Heart left ventricle (tissue), 13 donors: ENCODE measurements around the gene CLCN1.

Experiments used
- CTCF ChIP-seq, 12 donors: fragments of 200-600 bp; sonication (generic) in 4 of 12; IDR thresholded peaks; one replicate each; pipeline versions ENCODE4 v1.5.0 to v1.8.0; 2018 to 2022; ENCODE audit warnings: antibody characterized with exemption in 12 of 12, mild to moderate bottlenecking in 5 of 12
- POLR2A ChIP-seq, 2 donors: fragments of 450-650 bp; IDR thresholded peaks; one replicate each; pipeline ENCODE4 v1.6.1; 2017; ENCODE audit warnings: antibody characterized with exemption in 2 of 2, mild to moderate bottlenecking in 2 of 2, moderate library complexity in 2 of 2
- donor health status: ischemic (EF 13 %, LVEDD 7.1; RV severe dilation, severe dysfunction).
- donor health status: DM: no; HTN: yes; CAD: no.
- donor health status: DM: no; HTN: no; CAD: no.
- donor health status: ischemic (EF 25% LVEDD 6.9; RV normal size, moderate dysfunction).
- donor health status: ischemic (EF 25% LVEDD 5.7; RV mildly dilated, moderate dysfunction).
- donor health status: ischemic (EF 35%, LVEDD 5.7; RV mildly dilated, moderate dysfunction).
- donor health status: nonischemic (EF 11% LVEDD 7.7; RV severe dilation, severe dysfunction).
- donor health status: DM: yes; HTN: yes; CAD: no.
- donor health status: PGD.
- donor health status: ischemic (EF 29% LVEDD 5.4; RV normal size, mild dysfunction).
- donor health status: nonischemic (EF 23%, LVEDD 6.1; RV moderate dilation, normal function).

- TF ChIP-seq CTCF (IDR thresholded peaks at IDR 0.05) (no peak), POLR2A (IDR thresholded peaks at IDR 0.05) (no peak)
Observed at GRCh38 chr7:143390104-143390772, 74.3 kb downstream of the CLCN1 start.
